Gastroesophageal sphincter (tissue), 3 donors: Measurements from ENCODE around the gene ABLIM2.

Experiments used
- CTCF ChIP-seq, 4 experiments: fragments of 200-600 bp in 2 of 4; fragments of 450-650 bp in 2 of 4; sonication (generic) in 1 of 4; IDR thresholded peaks; one replicate each; pipeline ENCODE4 v1.5.1; 2017 to 2019; ENCODE audit warnings: antibody characterized with exemption in 4 of 4, mild to moderate bottlenecking in 2 of 4, moderate library complexity in 2 of 4
- EP300 ChIP-seq: sonication (generic); formaldehyde crosslinking; IDR thresholded peaks from one replicate; pipeline ENCODE4 v1.6.1; 2017; ENCODE audit warnings: antibody characterized with exemption, mild to moderate bottlenecking
- POLR2A ChIP-seq, 2 donors: fragments of 450-650 bp; IDR thresholded peaks; one replicate each; pipeline ENCODE4 v1.6.1; 2017; ENCODE audit warnings: antibody characterized with exemption in 2 of 2, mild to moderate bottlenecking in 2 of 2, moderate library complexity in 1 of 2
- POLR2AphosphoS5 ChIP-seq: sonication (generic); formaldehyde crosslinking; IDR thresholded peaks from one replicate; pipeline ENCODE4 v1.6.1; 2017; ENCODE audit warnings: antibody characterized with exemption

- no peak for TF ChIP-seq CTCF (IDR thresholded peaks at IDR 0.05)
- TF ChIP-seq POLR2A (IDR thresholded peaks at IDR 0.05): no peak
- no peak for TF ChIP-seq POLR2AphosphoS5
- no peak for TF ChIP-seq EP300
These were observed 69.6 kb downstream of the ABLIM2 start for GRCh38 chr4:8088966-8089491.
